ENCODE data around the gene ACO2. TPM values are rescaled to one million over a fixed set of nuclear protein-coding genes. Genes with fewer than 3 reads are reported as not detected.

The ACO2 gene
- total RNA-seq, 2 donors from 2014 or later: 100 to 177 TPM

DNA sequence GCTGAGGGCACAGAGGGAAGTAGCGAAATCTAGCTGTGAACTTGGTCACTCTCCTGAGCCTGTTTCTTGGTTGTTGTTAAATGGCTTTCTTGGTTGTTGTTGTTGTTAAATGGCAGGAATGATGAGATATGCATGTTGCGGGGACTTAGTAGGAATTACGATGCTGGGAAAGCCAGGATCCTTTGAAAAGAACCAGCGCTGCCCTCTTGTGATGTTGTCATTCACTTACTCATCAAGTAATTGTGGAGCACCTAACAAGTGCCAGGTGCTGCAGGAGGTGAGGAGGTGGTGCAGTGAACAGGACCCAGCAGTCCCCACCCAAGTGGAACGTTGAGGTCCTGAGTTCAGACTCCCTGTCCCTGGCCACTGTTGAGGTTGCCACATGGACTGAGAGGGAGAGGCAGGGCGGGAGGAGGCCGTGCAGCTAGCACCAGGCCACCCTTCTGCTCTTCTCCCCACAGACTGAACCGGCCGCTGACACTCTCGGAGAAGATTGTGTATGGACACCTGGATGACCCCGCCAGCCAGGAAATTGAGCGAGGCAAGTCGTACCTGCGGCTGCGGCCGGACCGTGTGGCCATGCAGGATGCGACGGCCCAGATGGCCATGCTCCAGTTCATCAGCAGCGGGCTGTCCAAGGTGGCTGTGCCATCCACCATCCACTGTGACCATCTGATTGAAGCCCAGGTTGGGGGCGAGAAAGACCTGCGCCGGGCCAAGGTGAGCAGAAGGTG lies 38.6 kb downstream of the ACO2 start:
- intact Hi-C loops (cut with DNase I): no loop called here
- H3K4me3 ChIP-seq: no peak overlapping the region
- no peaks in the 10 kb centered on the region for H3K36me3 ChIP-seq
- no peaks in the 10 kb centered on the region for H3K9me3 ChIP-seq
- H3K27me3 ChIP-seq (replicated peaks; ENCODE audit: insufficient read depth): no peaks in the 10 kb centered on the region
- TF ChIP-seq, protein P1, sequence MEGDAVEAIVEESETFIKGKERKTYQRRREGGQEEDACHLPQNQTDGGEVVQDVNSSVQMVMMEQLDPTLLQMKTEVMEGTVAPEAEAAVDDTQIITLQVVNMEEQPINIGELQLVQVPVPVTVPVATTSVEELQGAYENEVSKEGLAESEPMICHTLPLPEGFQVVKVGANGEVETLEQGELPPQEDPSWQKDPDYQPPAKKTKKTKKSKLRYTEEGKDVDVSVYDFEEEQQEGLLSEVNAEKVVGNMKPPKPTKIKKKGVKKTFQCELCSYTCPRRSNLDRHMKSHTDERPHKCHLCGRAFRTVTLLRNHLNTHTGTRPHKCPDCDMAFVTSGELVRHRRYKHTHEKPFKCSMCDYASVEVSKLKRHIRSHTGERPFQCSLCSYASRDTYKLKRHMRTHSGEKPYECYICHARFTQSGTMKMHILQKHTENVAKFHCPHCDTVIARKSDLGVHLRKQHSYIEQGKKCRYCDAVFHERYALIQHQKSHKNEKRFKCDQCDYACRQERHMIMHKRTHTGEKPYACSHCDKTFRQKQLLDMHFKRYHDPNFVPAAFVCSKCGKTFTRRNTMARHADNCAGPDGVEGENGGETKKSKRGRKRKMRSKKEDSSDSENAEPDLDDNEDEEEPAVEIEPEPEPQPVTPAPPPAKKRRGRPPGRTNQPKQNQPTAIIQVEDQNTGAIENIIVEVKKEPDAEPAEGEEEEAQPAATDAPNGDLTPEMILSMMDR (IDR thresholded peaks at IDR 0.05): no peak
- TF ChIP-seq POLR2AphosphoS5 (IDR thresholded peaks at IDR 0.05) (no peak), POLR2A (IDR thresholded peaks at IDR 0.05) (no peak)
- H3K4me1 ChIP-seq (replicated peaks): no peaks in the 10 kb centered on the region
- WGBS: 85% methylated on average over 23 of the region's 23 CpGs
- H3K27ac ChIP-seq: no peak overlapping the region
- DNase-seq (ENCODE audit: low spot score): no peak

DNA sequence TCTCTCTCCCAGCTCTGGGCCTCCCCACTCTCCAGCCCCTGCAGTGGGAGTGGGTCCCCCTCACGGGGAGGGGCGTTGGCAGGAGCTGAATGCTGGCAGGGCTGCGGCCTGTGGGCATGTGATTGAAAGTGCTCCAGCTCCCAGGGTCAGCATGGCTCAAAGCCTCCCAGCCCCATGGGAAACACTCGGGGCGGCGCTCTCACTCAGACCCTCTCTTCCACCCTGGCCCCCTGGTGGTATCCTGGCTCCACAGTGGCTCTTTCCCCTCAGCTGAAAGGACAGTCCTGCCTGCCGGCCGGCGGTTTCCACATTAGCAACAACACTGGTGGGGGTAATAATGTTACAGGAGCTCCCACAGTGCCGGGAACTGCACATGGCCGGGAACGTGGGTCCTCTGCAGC lies 39.9 kb downstream of the ACO2 start:
- DNase-seq (ENCODE audit: low spot score): no peak
- no peak overlapping the region for H3K27ac ChIP-seq

DNA sequence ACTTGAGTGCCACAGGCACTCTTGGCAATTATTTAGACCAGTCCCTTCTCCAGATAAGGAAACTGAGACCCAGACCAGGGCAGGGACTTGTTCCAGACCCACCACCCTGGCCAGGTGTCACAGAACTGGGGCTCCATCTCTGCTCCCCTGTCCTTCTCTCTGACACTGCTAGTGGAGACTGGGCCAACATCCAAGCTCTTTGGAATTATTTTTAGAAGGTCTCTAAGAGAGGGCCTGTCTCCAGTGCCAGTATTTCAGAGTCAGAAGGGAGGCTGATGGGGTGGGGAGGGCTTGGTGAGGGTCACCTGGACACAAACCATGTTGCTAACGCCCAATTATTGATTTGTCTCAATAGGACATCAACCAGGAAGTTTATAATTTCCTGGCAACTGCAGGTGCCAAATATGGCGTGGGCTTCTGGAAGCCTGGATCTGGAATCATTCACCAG lies 42.6 kb downstream of the ACO2 start:
- Histone ChIP-seq H3K27ac (peak overlapping the region in 1 of 2 donors; percentile 3), H3K4me1 (replicated peaks) (peaks cover 4% of the 10 kb centered on the region), H3K4me3 (no peak overlapping the region), H3K27me3 (replicated peaks; ENCODE audit: insufficient read depth) (no peaks in the 10 kb centered on the region), H3K36me3 (peaks cover 0 to 5% of the 10 kb centered on the region in 2 donors), H3K9me3 (no peaks in the 10 kb centered on the region)
- 68% methylated on average over 1 of the region's 2 CpGs for WGBS
- TF ChIP-seq POLR2AphosphoS5 (IDR thresholded peaks at IDR 0.05): no peak
- TF ChIP-seq, protein P1 (IDR thresholded peaks at IDR 0.05): no peak
- no peak for DNase-seq (ENCODE audit: low spot score)
- intact Hi-C loops (cut with DNase I): no loop called here

More for the DNA sequence above, 39.9 kb downstream of the ACO2 start:
- Histone ChIP-seq H3K27me3 (replicated peaks; ENCODE audit: insufficient read depth) (no peaks in the 10 kb centered on the region), H3K4me1 (replicated peaks) (peaks cover 4% of the 10 kb centered on the region), H3K4me3 (no peak overlapping the region), H3K36me3 (no peaks in the 10 kb centered on the region), H3K9me3 (no peaks in the 10 kb centered on the region)
- no peak for TF ChIP-seq POLR2AphosphoS5 (IDR thresholded peaks at IDR 0.05)
- 80% methylated on average over 6 of the region's 12 CpGs for WGBS
- intact Hi-C loops (cut with DNase I): no loop called here

DNA sequence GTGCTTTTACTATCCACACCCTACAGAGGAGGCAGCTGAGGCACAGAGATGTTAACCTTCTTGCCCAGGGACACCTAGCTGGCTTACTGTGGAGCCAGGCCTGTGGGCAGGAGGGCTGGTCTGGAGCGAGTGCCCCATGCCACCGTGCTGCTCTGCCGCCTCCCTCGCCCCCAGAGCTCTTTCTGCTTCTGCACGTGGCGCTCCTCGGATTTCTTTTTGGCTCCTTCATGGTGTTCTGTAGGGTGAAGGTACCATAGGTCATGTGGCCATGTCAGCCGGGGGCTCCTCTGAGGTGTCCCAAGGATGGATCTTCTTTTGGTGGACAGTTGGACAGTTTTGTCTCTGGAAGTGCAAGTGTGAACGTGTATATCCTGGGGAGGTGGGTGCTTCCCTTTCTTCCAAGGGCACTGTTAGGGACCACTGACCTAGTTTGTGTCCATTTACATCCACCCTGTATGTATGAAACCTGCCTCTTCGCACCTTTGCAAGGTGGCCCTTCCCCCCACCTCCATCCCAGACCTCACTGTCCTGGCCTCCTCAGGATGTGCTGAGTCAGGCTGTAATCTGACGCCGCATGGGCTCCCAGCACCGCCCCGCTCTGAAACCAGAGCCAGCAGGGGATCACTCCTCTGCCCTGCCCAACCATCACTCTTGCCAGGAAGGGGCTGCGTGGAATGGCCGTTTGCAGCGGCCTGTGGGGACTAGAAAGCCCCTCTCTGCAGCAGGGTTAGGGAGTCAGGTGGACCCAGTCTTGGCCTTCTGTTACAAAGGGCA lies 43.7 kb downstream of the ACO2 start:
- TF ChIP-seq, protein P1 (IDR thresholded peaks at IDR 0.05): no peak
- no peak for TF ChIP-seq POLR2A (IDR thresholded peaks at IDR 0.05)
- peak; percentile 58 for TF ChIP-seq POLR2AphosphoS5 (IDR thresholded peaks at IDR 0.05)
- 58% methylated on average over 17 of the region's 17 CpGs for WGBS
- no peaks in the 10 kb centered on the region for H3K9me3 ChIP-seq
- H3K36me3 ChIP-seq: peaks cover 0 to 5% of the 10 kb centered on the region in 2 donors
- no peaks in the 10 kb centered on the region for H3K27me3 ChIP-seq (replicated peaks; ENCODE audit: insufficient read depth)
- peak overlapping the region; percentile 14 to 50 for H3K27ac ChIP-seq
- peaks cover 4% of the 10 kb centered on the region for H3K4me1 ChIP-seq (replicated peaks)
- H3K4me3 ChIP-seq: no peak overlapping the region
- DNase-seq (ENCODE audit: low spot score): peak; percentile 52
- intact Hi-C loops (cut with DNase I): no loop called here

DNA sequence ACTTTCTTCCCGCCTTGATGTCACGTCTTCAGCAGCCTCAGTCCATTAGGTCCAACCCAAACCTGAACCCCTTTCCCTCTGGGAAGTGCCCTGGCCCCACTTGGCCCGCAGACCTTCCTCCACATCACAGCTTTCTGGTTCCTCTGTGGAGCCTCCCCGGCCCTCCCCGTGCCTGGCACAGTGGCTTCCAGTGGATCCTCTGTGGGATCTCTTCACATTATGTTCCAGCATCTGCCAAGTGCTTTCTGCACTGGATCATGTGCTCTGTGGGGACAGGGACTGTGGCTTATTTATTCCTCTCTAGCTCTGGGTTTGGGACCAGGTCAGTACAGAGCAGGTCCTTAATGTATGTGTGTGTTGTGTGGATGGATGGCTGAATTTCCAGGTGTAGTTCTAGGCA lies 44.5 kb downstream of the ACO2 start:
- H3K27ac ChIP-seq: peak overlapping the region in 1 of 2 donors; percentile 50
- H3K9me3 ChIP-seq: no peaks in the 10 kb centered on the region
- intact Hi-C loops (cut with DNase I): no loop called here
- peaks cover 0 to 5% of the 10 kb centered on the region in 2 donors for H3K36me3 ChIP-seq
- DNase-seq (ENCODE audit: low spot score): no peak
- TF ChIP-seq, protein P1 (IDR thresholded peaks at IDR 0.05): no peak
- TF ChIP-seq POLR2A (IDR thresholded peaks at IDR 0.05) (no peak), POLR2AphosphoS5 (IDR thresholded peaks at IDR 0.05) (no peak)
- no peak overlapping the region for H3K4me3 ChIP-seq
- H3K27me3 ChIP-seq (replicated peaks; ENCODE audit: insufficient read depth): no peaks in the 10 kb centered on the region
- 56% methylated on average over 5 of the region's 5 CpGs for WGBS
- peaks cover 4% of the 10 kb centered on the region for H3K4me1 ChIP-seq (replicated peaks)

All from prostate gland (tissue), 2 donors.